ENCODE results near the gene GAS7.

The GAS7 gene

GRCh38 chr17:9890124-9890523 lies 308.3 kb downstream of the GAS7 start:
- no peak for DNase-seq (ENCODE audit: low spot score)

- no peak for DNase-seq (ENCODE audit: low spot score)
These were observed 310.9 kb downstream of the GAS7 start for GRCh38 chr17:9887508-9887907.

GRCh38 chr17:9886141-9886930 lies 312.1 kb downstream of the GAS7 start:
- DNase-seq (ENCODE audit: low spot score), result no peak

- no peak for DNase-seq (ENCODE audit: low spot score)
These were observed 315.0 kb downstream of the GAS7 start for GRCh38 chr17:9883451-9883850.

- DNase-seq (ENCODE audit: low spot score), result no peak
These were observed 317.8 kb downstream of the GAS7 start for GRCh38 chr17:9880582-9880999.

- no peak for DNase-seq (ENCODE audit: low spot score)
These were observed 319.4 kb downstream of the GAS7 start for GRCh38 chr17:9878786-9879525.

- no peak for DNase-seq (ENCODE audit: low spot score)
These were observed 320.1 kb downstream of the GAS7 start for GRCh38 chr17:9878356-9878755.

DNA sequence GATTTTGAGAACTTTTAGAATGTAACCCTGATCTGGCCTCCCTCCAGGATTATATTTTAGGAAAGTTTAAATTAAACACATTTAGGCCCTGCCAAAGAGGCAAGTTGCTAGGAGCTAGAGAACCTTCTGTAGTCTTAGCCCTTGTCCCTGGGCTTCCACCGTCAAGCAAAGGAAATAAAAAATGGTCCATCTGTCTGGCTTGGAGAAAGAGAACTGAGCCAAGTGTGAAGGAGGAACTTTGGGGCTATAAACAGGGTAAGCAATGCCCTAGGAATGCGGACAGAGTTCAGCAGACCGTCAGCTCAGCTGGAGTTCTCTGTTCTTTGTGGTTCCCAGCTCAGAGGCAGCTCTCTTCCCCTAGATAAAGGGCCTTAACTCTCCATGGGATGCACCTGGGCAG lies 323.0 kb downstream of the GAS7 start:
- no peak for DNase-seq (ENCODE audit: low spot score)

- no peak for DNase-seq (ENCODE audit: low spot score)
These were observed 323.7 kb downstream of the GAS7 start for GRCh38 chr17:9874722-9875121.

DNA sequence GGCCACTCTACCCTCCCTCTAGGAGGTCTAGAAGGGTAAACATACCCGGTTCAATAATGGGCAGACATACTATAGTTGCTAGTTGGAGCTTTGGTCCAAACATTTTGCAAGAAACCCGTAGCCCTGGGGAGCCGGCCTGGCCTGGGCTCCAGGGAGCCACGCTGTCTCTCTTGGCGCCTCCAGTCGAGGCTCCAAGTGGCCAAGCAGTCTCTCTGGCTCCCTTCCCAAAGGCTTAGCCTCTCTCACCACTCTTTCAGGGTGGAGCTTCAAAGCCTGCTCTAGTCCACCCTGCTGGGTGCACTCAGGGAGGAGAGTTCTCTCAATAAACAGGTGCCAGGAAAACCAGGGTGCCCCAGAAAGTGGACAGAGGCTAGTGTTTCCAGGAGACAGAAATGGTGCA lies 325.6 kb downstream of the GAS7 start:
- no peak for DNase-seq (ENCODE audit: low spot score)

DNA sequence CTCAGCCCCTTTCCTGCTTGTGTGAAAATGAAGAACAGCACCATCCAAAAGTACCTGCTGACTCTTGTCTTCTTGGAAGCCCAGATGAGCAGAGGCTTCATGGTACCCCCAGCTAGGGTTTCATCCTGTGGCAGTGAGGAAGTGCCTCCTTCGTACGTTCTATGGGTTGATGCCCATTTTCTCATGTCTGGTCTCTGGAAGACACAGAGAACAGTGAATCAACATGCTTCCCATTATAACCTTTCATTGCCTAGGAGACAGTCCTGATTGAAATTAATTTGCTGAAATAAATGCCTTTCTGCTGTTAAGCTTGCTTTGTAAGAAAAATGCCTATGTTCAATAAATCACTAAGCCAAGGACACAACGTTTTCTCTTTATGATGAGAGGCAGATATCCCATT lies 329.9 kb downstream of the GAS7 start:
- no peak for DNase-seq (ENCODE audit: low spot score)

DNA sequence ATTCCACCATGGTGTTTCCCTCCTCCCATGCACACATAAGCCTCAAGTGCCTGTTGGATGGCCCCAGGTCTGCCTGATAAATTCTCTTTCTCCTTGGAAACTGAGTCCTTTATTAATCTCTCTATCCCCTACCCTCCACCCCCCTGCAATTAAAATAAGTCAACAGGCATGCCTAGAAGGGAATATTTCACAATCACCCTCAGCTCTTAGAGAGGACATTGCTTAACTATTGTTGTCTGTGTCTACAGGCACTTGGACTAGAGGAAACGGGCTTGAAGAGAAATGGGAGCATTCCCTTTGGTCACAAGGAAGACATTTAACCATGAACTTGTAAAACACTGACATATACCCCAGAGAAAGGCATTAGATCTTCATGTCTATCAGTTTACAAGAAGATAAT lies 332.8 kb downstream of the GAS7 start:
- no peak for DNase-seq (ENCODE audit: low spot score)

DNA sequence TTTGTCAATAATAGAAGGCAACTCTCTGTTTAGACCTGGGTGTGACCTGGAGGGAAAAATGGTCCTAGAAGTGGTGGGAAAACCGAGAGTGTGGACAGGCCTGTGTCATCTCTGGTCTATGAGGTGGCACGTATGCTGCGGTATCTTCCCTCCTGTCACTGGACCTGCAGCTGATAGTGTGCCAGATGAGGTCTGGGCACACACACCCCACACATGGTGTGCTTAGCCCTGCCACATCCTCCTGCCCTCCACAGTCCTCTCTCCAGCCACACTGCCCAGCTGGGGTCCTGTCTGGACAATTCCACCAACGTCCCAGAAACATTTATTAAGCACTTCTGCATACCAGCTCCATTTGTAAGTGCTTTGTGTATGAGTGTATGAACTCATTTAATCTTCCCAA lies 335.5 kb downstream of the GAS7 start:
- DNase-seq (ENCODE audit: low spot score), result no peak

GRCh38 chr17:9862220-9862619 lies 336.2 kb downstream of the GAS7 start:
- no peak for DNase-seq (ENCODE audit: low spot score)

DNA sequence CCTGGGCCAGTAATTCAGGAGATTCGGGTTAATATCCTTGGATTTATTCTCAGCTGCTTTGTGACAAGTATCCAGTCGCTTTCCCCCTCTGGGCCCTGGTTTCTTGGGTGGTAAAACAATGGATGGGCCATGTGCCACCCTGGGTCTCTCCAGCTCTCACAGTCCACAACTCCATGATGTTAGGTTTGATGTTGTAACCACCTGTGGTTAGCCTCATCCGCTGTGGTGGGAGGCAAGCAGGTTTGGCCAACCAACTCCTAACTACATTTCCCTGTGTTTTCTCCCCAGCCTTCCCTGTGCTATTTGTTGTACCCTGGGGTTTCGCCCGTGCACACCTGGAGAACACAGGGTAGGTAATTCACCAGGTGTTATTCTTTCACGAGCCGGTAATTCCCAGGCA lies 337.6 kb downstream of the GAS7 start:
- DNase-seq (ENCODE audit: low spot score), result no peak

Data from CD4-positive, alpha-beta T cell treated with Interleukin-2 at 100 ng/mL for 4 hours (primary cell).